DND-41 (cell line): ENCODE data around the gene THSD4.

Experiments
- ATAC-seq: fragments of 200-7000 bp; cut with Tn5 transposase; 3 replicates; pipeline ENCODE4 v1.9.1; 2021; ENCODE audit warnings: low read depth; ENCODE audit not compliant: insufficient read depth
- DNase-seq: peaks from one replicate; pipeline ENCODE4 v3.0.0-alpha.2; 2020
- H2AFZ ChIP-seq: 2 replicates; pipeline ENCODE4 v1.6.0; 2012; ENCODE audit warnings: low read depth, low read length
- H3K27ac ChIP-seq: 2 replicates; pipeline ENCODE4 v1.5.1; 2012; ENCODE audit warnings: low read length, inconsistent platforms
- H3K27me3 ChIP-seq: fragments of 200-600 bp; sonication (generic); 2 replicates; pipeline ENCODE4 v1.6.0; 2012; ENCODE audit warnings: low read length, mild to moderate bottlenecking, inconsistent platforms; ENCODE audit not compliant: insufficient read depth, poor library complexity
- H3K36me3 ChIP-seq: 2 replicates; pipeline ENCODE4 v1.5.1; 2012; ENCODE audit warnings: low read length, inconsistent platforms; ENCODE audit not compliant: insufficient read depth
- H3K4me1 ChIP-seq: 2 replicates; pipeline ENCODE4 v1.5.1; 2012; ENCODE audit warnings: mild to moderate bottlenecking, low read length; ENCODE audit not compliant: insufficient read depth
- H3K4me2 ChIP-seq: 2 replicates; pipeline ENCODE4 v1.6.0; 2012; ENCODE audit warnings: mild to moderate bottlenecking, moderate library complexity, low read length, inconsistent platforms; ENCODE audit not compliant: insufficient read depth
- H3K4me3 ChIP-seq, 2 experiments: fragments of 200-600 bp in 1 of 2; shearing (Covaris generic) in 1 of 2; 2 replicates each; pipeline ENCODE4 v1.5.1; 2012 to 2016; ENCODE audit warnings: inconsistent platforms in 2 of 2, low read length in 2 of 2, mild to moderate bottlenecking in 2 of 2, low read depth in 1 of 2, moderate library complexity in 1 of 2
- H3K79me2 ChIP-seq: 2 replicates; pipeline ENCODE4 v1.6.0; 2012; ENCODE audit warnings: low read length, inconsistent platforms; ENCODE audit not compliant: insufficient read depth
- H3K9ac ChIP-seq: 2 replicates; pipeline ENCODE4 v1.6.0; 2012; ENCODE audit warnings: low read depth, mild to moderate bottlenecking, inconsistent platforms, low read length, moderate library complexity
- H3K9me3 ChIP-seq: 2 replicates; pipeline ENCODE4 v1.5.1; 2012; ENCODE audit warnings: low read length, moderate library complexity, mild to moderate bottlenecking, inconsistent platforms; ENCODE audit not compliant: insufficient read depth, severe bottlenecking
- H4K20me1 ChIP-seq: 2 replicates; pipeline ENCODE4 v1.6.0; 2012; ENCODE audit warnings: low read length; ENCODE audit not compliant: insufficient read depth
- CTCF ChIP-seq: IDR thresholded peaks from 2 replicates; pipeline ENCODE4 v1.5.1; 2012; ENCODE audit warnings: borderline replicate concordance, low read length, moderate library complexity, mild to moderate bottlenecking; ENCODE audit not compliant: poor library complexity, severe bottlenecking; ENCODE audit errors: extremely low read depth
- EZH2 ChIP-seq: IDR thresholded peaks from 3 replicates; pipeline ENCODE4 v1.6.1; 2012; ENCODE audit warnings: borderline replicate concordance, low read depth, mild to moderate bottlenecking, moderate library complexity, low read length, inconsistent platforms; ENCODE audit not compliant: severe bottlenecking

THSD4 gene

GRCh38 chr15:71476823-71477222 is 361.6 kb downstream of the THSD4 start:
- no peak overlapping the region for H3K4me3 ChIP-seq
- H3K9me3 ChIP-seq, result no peaks in the 10 kb centered on the region
- H2AFZ ChIP-seq, result no peak overlapping the region
- H3K4me1 ChIP-seq, result no peaks in the 10 kb centered on the region
- H3K79me2 ChIP-seq, result no peaks in the 10 kb centered on the region
- no peaks in the 10 kb centered on the region for H4K20me1 ChIP-seq
- no peak for TF ChIP-seq CTCF
- no peak for TF ChIP-seq EZH2
- H3K27ac ChIP-seq, result no peak overlapping the region
- ATAC-seq (no peak), DNase-seq (no peak)
- H3K9ac ChIP-seq, result no peak overlapping the region
- H3K4me2 ChIP-seq, result no peak overlapping the region
- no peaks in the 10 kb centered on the region for H3K27me3 ChIP-seq
- no peaks in the 10 kb centered on the region for H3K36me3 ChIP-seq

- TF ChIP-seq EZH2, result no peak
- no peak for TF ChIP-seq CTCF
- Histone ChIP-seq H3K4me2 (no peak overlapping the region), H3K4me1 (no peaks in the 10 kb centered on the region), H3K36me3 (no peaks in the 10 kb centered on the region), H3K4me3 (no peak overlapping the region), H2AFZ (no peak overlapping the region), H3K9me3 (no peaks in the 10 kb centered on the region), H3K9ac (no peak overlapping the region), H3K27me3 (peaks cover 4% of the 10 kb centered on the region), H3K27ac (no peak overlapping the region), H3K79me2 (no peaks in the 10 kb centered on the region), H4K20me1 (no peaks in the 10 kb centered on the region)
- DNase-seq (no peak), ATAC-seq (no peak)
These were observed 365.3 kb downstream of the THSD4 start for GRCh38 chr15:71480556-71480955.

- Histone ChIP-seq H3K4me3 (no peak overlapping the region), H3K27ac (no peak overlapping the region), H2AFZ (no peak overlapping the region), H3K36me3 (no peaks in the 10 kb centered on the region), H3K9me3 (no peaks in the 10 kb centered on the region), H3K27me3 (peaks cover 9% of the 10 kb centered on the region), H3K4me2 (no peak overlapping the region), H4K20me1 (no peaks in the 10 kb centered on the region), H3K79me2 (no peaks in the 10 kb centered on the region), H3K4me1 (no peaks in the 10 kb centered on the region), H3K9ac (no peak overlapping the region)
- TF ChIP-seq EZH2, result no peak
- TF ChIP-seq CTCF, result no peak
- DNase-seq (no peak), ATAC-seq (no peak)
These were observed 368.8 kb downstream of the THSD4 start for GRCh38 chr15:71484080-71484479.

- DNase-seq (no peak), ATAC-seq (no peak)
- Histone ChIP-seq H4K20me1 (no peaks in the 10 kb centered on the region), H3K4me2 (no peak overlapping the region), H3K9me3 (no peaks in the 10 kb centered on the region), H3K9ac (no peak overlapping the region), H3K4me1 (no peaks in the 10 kb centered on the region), H3K27me3 (peaks cover 9% of the 10 kb centered on the region), H3K36me3 (no peaks in the 10 kb centered on the region), H2AFZ (no peak overlapping the region), H3K4me3 (no peak overlapping the region), H3K79me2 (no peaks in the 10 kb centered on the region), H3K27ac (no peak overlapping the region)
- TF ChIP-seq EZH2, result no peak
- peak; percentile 41 for TF ChIP-seq CTCF
These were observed 369.9 kb downstream of the THSD4 start for GRCh38 chr15:71485094-71485693.
